Breast epithelium (tissue), 4 donors: Measurements from ENCODE around the gene LRRC34. TPM values are rescaled to one million over a fixed set of nuclear protein-coding genes. Genes with fewer than 3 reads are reported as not detected.

Experiments
- DNase-seq, 2 donors: peaks; one replicate each; pipeline ENCODE4 v3.0.0-alpha.2; 2019; ENCODE audit warnings: low spot score in 2 of 2
- H3K27ac ChIP-seq, 2 donors: fragments of 200-600 bp; sonication (generic) in 1 of 2; one replicate each; pipeline ENCODE4 v1.5.1; 2016 to 2019; ENCODE audit warnings: mild to moderate bottlenecking in 1 of 2
- H3K27me3 ChIP-seq, 2 donors: fragments of 200-600 bp; sonication (generic) in 1 of 2; one replicate each; pipeline versions ENCODE4 v1.5.1 to v1.6.0; 2017 to 2019; ENCODE audit warnings: control low read depth in 1 of 2, mild to moderate bottlenecking in 1 of 2
- H3K36me3 ChIP-seq: fragments of 200-600 bp; one replicate; pipeline ENCODE4 v1.5.1; 2019
- H3K4me1 ChIP-seq, 2 donors: fragments of 200-600 bp; sonication (generic); one replicate each; pipeline ENCODE4 v1.5.1; 2016 to 2019; ENCODE audit warnings: control low read depth in 1 of 2
- H3K4me3 ChIP-seq, 3 donors: fragments of 200-600 bp; sonication (generic); 1 replicate in 2 of 3; 2 replicates in 1 of 3; pipeline ENCODE4 v1.5.1; 2016 to 2019; ENCODE audit warnings: mild to moderate bottlenecking in 3 of 3, moderate library complexity in 2 of 3
- H3K9me3 ChIP-seq, 2 donors: fragments of 200-600 bp; sonication (generic) in 1 of 2; one replicate each; pipeline ENCODE4 v1.5.1; 2016 to 2019; ENCODE audit warnings: control low read depth in 1 of 2
- POLR2A ChIP-seq: fragments of 450-650 bp; IDR thresholded peaks from one replicate; pipeline ENCODE4 v1.6.1; 2016; ENCODE audit warnings: antibody characterized with exemption, mild to moderate bottlenecking, moderate library complexity
- POLR2AphosphoS5 ChIP-seq, 3 donors: sonication (generic); formaldehyde crosslinking; IDR thresholded peaks; one replicate each; pipeline ENCODE4 v1.6.1; 2017; ENCODE audit warnings: antibody characterized with exemption in 3 of 3
- intact Hi-C: fragments of 100-400 bp; cut with DNase I; formaldehyde crosslinking; loops from one replicate; pipeline ENCODE4 v1.15.1; 2023; ENCODE audit warnings: low total_unique reads
- total RNA-seq, 3 donors: library from RNA; depleted of rRNA; stranded (reverse); fragments of >200 nt; gene quantifications; one replicate each; pipeline ENCODE4 v1.1.0, GENCODE V29; 2016
- TF ChIP-seq, protein P1 (sequence below), 3 donors: fragments of 450-650 bp; IDR thresholded peaks; one replicate each; pipeline ENCODE4 v1.5.1; 2016 to 2017; ENCODE audit warnings: antibody characterized with exemption in 3 of 3, mild to moderate bottlenecking in 3 of 3, moderate library complexity in 3 of 3

The LRRC34 gene
- total RNA-seq, 3 donors from 2014 or later = 1.0 to 6.4 (median 4.9) TPM

DNA sequence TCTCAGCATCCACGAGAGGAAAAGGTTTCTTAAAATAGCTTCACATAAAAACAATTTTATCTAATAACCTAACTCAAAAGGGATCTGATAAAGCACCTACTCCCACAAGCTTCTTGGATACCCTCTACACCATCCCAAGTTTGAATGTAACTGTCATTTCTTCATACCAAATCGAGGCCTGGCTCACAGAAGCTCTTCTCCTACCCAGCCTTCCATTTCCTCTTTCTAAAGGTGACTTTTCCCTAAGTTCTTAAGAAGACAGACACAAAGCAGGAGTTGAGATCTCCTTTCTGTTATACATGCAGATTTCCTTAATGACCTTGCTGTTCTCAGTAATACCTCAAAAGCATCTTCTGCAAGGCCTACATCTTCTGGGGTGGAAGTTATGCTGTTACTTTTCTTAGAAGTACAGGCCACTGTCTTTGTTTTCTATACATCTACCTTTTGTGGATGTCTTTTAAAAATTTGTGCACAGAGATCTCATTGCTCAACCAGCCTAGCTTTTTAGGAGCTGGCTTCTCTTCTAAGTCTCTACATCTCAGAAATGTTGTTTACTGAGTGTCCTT is 3.4 kb downstream of the LRRC34 start:
- H3K4me3 ChIP-seq = no peak overlapping the region
- TF ChIP-seq POLR2AphosphoS5 (IDR thresholded peaks at IDR 0.05) (no peak), POLR2A (no peak)
- TF ChIP-seq, protein P1, sequence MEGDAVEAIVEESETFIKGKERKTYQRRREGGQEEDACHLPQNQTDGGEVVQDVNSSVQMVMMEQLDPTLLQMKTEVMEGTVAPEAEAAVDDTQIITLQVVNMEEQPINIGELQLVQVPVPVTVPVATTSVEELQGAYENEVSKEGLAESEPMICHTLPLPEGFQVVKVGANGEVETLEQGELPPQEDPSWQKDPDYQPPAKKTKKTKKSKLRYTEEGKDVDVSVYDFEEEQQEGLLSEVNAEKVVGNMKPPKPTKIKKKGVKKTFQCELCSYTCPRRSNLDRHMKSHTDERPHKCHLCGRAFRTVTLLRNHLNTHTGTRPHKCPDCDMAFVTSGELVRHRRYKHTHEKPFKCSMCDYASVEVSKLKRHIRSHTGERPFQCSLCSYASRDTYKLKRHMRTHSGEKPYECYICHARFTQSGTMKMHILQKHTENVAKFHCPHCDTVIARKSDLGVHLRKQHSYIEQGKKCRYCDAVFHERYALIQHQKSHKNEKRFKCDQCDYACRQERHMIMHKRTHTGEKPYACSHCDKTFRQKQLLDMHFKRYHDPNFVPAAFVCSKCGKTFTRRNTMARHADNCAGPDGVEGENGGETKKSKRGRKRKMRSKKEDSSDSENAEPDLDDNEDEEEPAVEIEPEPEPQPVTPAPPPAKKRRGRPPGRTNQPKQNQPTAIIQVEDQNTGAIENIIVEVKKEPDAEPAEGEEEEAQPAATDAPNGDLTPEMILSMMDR (IDR thresholded peaks at IDR 0.05) = no peak
- no peaks in the 10 kb centered on the region for H3K27me3 ChIP-seq
- no peak overlapping the region for H3K27ac ChIP-seq
- H3K36me3 ChIP-seq = no peaks in the 10 kb centered on the region
- intact Hi-C loops = no loop called here
- no peaks in the 10 kb centered on the region for H3K4me1 ChIP-seq
- DNase-seq = no peak
- H3K9me3 ChIP-seq = no peaks in the 10 kb centered on the region

- intact Hi-C loops = no loop called here
- Histone ChIP-seq H3K4me3 (no peak overlapping the region), H3K27me3 (no peaks in the 10 kb centered on the region), H3K4me1 (no peaks in the 10 kb centered on the region), H3K27ac (no peak overlapping the region), H3K9me3 (no peaks in the 10 kb centered on the region), H3K36me3 (no peaks in the 10 kb centered on the region)
- TF ChIP-seq, protein P1 (IDR thresholded peaks at IDR 0.05) = no peak
- TF ChIP-seq POLR2A = no peak
- no peak for TF ChIP-seq POLR2AphosphoS5 (IDR thresholded peaks at IDR 0.05)
- DNase-seq = no peak
Measured at GRCh38 chr3:169804681-169805080, 8.0 kb downstream of the LRRC34 start.

DNA sequence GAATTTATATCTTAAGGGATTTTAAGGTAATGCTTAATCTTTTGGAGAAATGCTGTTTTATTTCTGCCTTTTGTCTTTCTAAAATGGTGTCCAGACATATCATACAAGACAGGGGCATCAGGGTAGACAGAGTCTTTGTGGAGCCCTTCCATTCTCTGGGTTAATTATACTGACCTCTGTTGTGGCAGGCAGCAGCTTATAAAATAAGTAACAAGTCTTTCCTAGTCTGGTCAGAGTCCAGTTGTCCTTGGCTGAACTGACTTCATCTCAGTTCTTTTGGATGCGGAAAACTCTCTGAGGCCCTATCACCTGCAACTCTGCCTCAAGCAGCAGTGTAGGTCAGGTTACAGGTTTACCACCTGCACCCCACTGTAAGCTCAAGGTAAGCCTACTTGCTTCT is 20.3 kb downstream of the LRRC34 start:
- Histone ChIP-seq H3K27ac (no peak overlapping the region), H3K9me3 (no peaks in the 10 kb centered on the region), H3K4me3 (no peak overlapping the region), H3K27me3 (no peaks in the 10 kb centered on the region), H3K4me1 (no peaks in the 10 kb centered on the region), H3K36me3 (peaks cover 3% of the 10 kb centered on the region)
- no peak for DNase-seq
- intact Hi-C loops = no loop called here
- TF ChIP-seq, protein P1 (IDR thresholded peaks at IDR 0.05) = no peak
- TF ChIP-seq POLR2AphosphoS5 (IDR thresholded peaks at IDR 0.05) (no peak), POLR2A (no peak)

GRCh38 chr3:169790687-169791429 is 21.8 kb downstream of the LRRC34 start:
- TF ChIP-seq POLR2A (no peak), POLR2AphosphoS5 (IDR thresholded peaks at IDR 0.05) (no peak)
- TF ChIP-seq, protein P1 (IDR thresholded peaks at IDR 0.05) = no peak
- H3K9me3 ChIP-seq = no peaks in the 10 kb centered on the region
- H3K27ac ChIP-seq = no peak overlapping the region
- no peak overlapping the region for H3K4me3 ChIP-seq
- no peaks in the 10 kb centered on the region for H3K27me3 ChIP-seq
- intact Hi-C loops = no loop called here
- H3K4me1 ChIP-seq = no peaks in the 10 kb centered on the region
- peaks cover 5% of the 10 kb centered on the region for H3K36me3 ChIP-seq
- DNase-seq = no peak

GRCh38 chr3:169790219-169790618 is 22.5 kb downstream of the LRRC34 start:
- TF ChIP-seq, protein P1 (IDR thresholded peaks at IDR 0.05) = no peak
- Histone ChIP-seq H3K4me3 (no peak overlapping the region), H3K36me3 (peaks cover 8% of the 10 kb centered on the region), H3K4me1 (no peaks in the 10 kb centered on the region), H3K27ac (no peak overlapping the region), H3K27me3 (no peaks in the 10 kb centered on the region), H3K9me3 (no peaks in the 10 kb centered on the region)
- no peak for DNase-seq
- intact Hi-C loops = no loop called here
